Karpas-422 (cell line): ENCODE results near the gene FHOD3. TPM values are rescaled to one million over a fixed set of nuclear protein-coding genes. Genes with fewer than 3 reads are reported as not detected.

ENCODE experiments used
- DNase-seq: peaks from one replicate; pipeline ENCODE4 v3.0.0-alpha.2; 2015
- H2AFZ ChIP-seq: fragments of 200-600 bp; sonication (generic); 2 replicates; pipeline ENCODE4 v1.6.1; 2014; ENCODE audit warnings: antibody characterized with exemption, low read length, mixed read lengths
- H3K27ac ChIP-seq: fragments of 200-600 bp; sonication (generic); 2 replicates; pipeline ENCODE4 v1.5.1; 2014; ENCODE audit warnings: mild to moderate bottlenecking, low read length, moderate library complexity
- H3K27me3 ChIP-seq: fragments of 200-600 bp; sonication (generic); 2 replicates; pipeline ENCODE4 v1.6.1; 2014; ENCODE audit warnings: low read length, mixed read lengths
- H3K36me3 ChIP-seq: fragments of 200-600 bp; sonication (generic); 2 replicates; pipeline ENCODE4 v1.6.1; 2014; ENCODE audit warnings: low read length, mixed read lengths; ENCODE audit not compliant: insufficient read depth
- H3K4me1 ChIP-seq: fragments of 200-600 bp; sonication (generic); 2 replicates; pipeline ENCODE4 v1.6.1; 2014; ENCODE audit warnings: mild to moderate bottlenecking, low read length, mixed read lengths
- H3K4me2 ChIP-seq: fragments of 200-600 bp; sonication (generic); 2 replicates; pipeline ENCODE4 v1.6.1; 2014; ENCODE audit warnings: low read length, low read depth, mild to moderate bottlenecking; ENCODE audit not compliant: poor library complexity, severe bottlenecking
- H3K4me3 ChIP-seq: fragments of 200-600 bp; sonication (generic); 2 replicates; pipeline ENCODE4 v1.5.1; 2014; ENCODE audit warnings: mild to moderate bottlenecking, antibody characterized with exemption, low read length, mixed read lengths
- H3K79me2 ChIP-seq: fragments of 200-600 bp; sonication (generic); 2 replicates; pipeline ENCODE4 v1.6.1; 2014; ENCODE audit warnings: mild to moderate bottlenecking, low read length, mixed read lengths
- H3K9ac ChIP-seq: fragments of 200-600 bp; sonication (generic); 2 replicates; pipeline ENCODE4 v1.6.0; 2014; ENCODE audit warnings: low read length
- H3K9me2 ChIP-seq: fragments of 200-600 bp; sonication (generic), shearing (Covaris generic); replicated peaks from 2 replicates; pipeline ENCODE4 v1.6.0; 2014; ENCODE audit warnings: mild to moderate bottlenecking, low read length, moderate library complexity; ENCODE audit not compliant: insufficient read depth
- H3K9me3 ChIP-seq: fragments of 300-700, 200-600 bp; sonication (generic); 2 replicates; pipeline ENCODE4 v1.6.1; 2014; ENCODE audit warnings: low read length, mixed read lengths
- H4K20me1 ChIP-seq: fragments of 200-600 bp; sonication (generic); 2 replicates; pipeline ENCODE4 v1.6.1; 2014; ENCODE audit warnings: mild to moderate bottlenecking, antibody characterized with exemption, low read length, low read depth; ENCODE audit not compliant: insufficient read depth
- total RNA-seq: library from RNA; depleted of rRNA; stranded (reverse); fragments of >200 nt; shearing (Covaris generic); gene quantifications from 2 replicates; pipeline ENCODE4 v1.2.3, GENCODE V29; 2014; ENCODE audit warnings: low replicate concordance

Gene FHOD3
- total RNA-seq, 1 experiment from 2014 or later = 26.6 TPM

GRCh38 chr18:36638224-36638623 lies 340.7 kb downstream of the FHOD3 start:
- H3K4me1 ChIP-seq = peaks cover 10% of the 10 kb centered on the region
- no peak overlapping the region for H2AFZ ChIP-seq
- H3K4me3 ChIP-seq = no peak overlapping the region
- H4K20me1 ChIP-seq = no peaks in the 10 kb centered on the region
- no peak overlapping the region for H3K4me2 ChIP-seq
- H3K27ac ChIP-seq = no peak overlapping the region
- H3K79me2 ChIP-seq = no peaks in the 10 kb centered on the region
- H3K9ac ChIP-seq = no peak overlapping the region
- no peak for DNase-seq
- no peaks in the 10 kb centered on the region for H3K9me3 ChIP-seq
- H3K9me2 ChIP-seq = no peaks in the 10 kb centered on the region
- no peaks in the 10 kb centered on the region for H3K36me3 ChIP-seq
- no peaks in the 10 kb centered on the region for H3K27me3 ChIP-seq

- no peaks in the 10 kb centered on the region for H3K9me3 ChIP-seq
- H3K9ac ChIP-seq = no peak overlapping the region
- no peaks in the 10 kb centered on the region for H3K9me2 ChIP-seq
- no peaks in the 10 kb centered on the region for H4K20me1 ChIP-seq
- no peak overlapping the region for H3K4me2 ChIP-seq
- no peak for DNase-seq
- peaks cover 10% of the 10 kb centered on the region for H3K4me1 ChIP-seq
- H3K27ac ChIP-seq = no peak overlapping the region
- H3K79me2 ChIP-seq = no peaks in the 10 kb centered on the region
- H3K4me3 ChIP-seq = no peak overlapping the region
- no peak overlapping the region for H2AFZ ChIP-seq
- H3K27me3 ChIP-seq = no peaks in the 10 kb centered on the region
- H3K36me3 ChIP-seq = no peaks in the 10 kb centered on the region
These were observed 342.8 kb downstream of the FHOD3 start for GRCh38 chr18:36640021-36640952.

GRCh38 chr18:36643061-36643460 lies 345.5 kb downstream of the FHOD3 start:
- Histone ChIP-seq H3K4me2 (no peak overlapping the region), H3K79me2 (no peaks in the 10 kb centered on the region), H2AFZ (no peak overlapping the region), H3K4me3 (no peak overlapping the region), H3K9me2 (no peaks in the 10 kb centered on the region), H3K36me3 (no peaks in the 10 kb centered on the region), H3K9ac (no peak overlapping the region), H3K9me3 (no peaks in the 10 kb centered on the region), H3K27me3 (no peaks in the 10 kb centered on the region), H3K4me1 (no peaks in the 10 kb centered on the region), H4K20me1 (no peaks in the 10 kb centered on the region), H3K27ac (no peak overlapping the region)
- no peak for DNase-seq

GRCh38 chr18:36648803-36649202 lies 351.3 kb downstream of the FHOD3 start:
- Histone ChIP-seq H3K9me2 (no peaks in the 10 kb centered on the region), H3K79me2 (no peaks in the 10 kb centered on the region), H3K4me1 (no peaks in the 10 kb centered on the region), H3K27me3 (no peaks in the 10 kb centered on the region), H3K9ac (no peak overlapping the region), H3K36me3 (no peaks in the 10 kb centered on the region), H3K27ac (no peak overlapping the region), H3K9me3 (no peaks in the 10 kb centered on the region), H4K20me1 (no peaks in the 10 kb centered on the region), H3K4me2 (no peak overlapping the region), H3K4me3 (no peak overlapping the region), H2AFZ (no peak overlapping the region)
- no peak for DNase-seq

GRCh38 chr18:36649205-36649604 lies 351.7 kb downstream of the FHOD3 start:
- Histone ChIP-seq H3K27me3 (no peaks in the 10 kb centered on the region), H3K9ac (no peak overlapping the region), H3K4me1 (no peaks in the 10 kb centered on the region), H3K9me3 (no peaks in the 10 kb centered on the region), H3K4me3 (no peak overlapping the region), H2AFZ (no peak overlapping the region), H3K79me2 (no peaks in the 10 kb centered on the region), H3K4me2 (no peak overlapping the region), H3K27ac (no peak overlapping the region), H3K9me2 (no peaks in the 10 kb centered on the region), H3K36me3 (no peaks in the 10 kb centered on the region), H4K20me1 (no peaks in the 10 kb centered on the region)
- DNase-seq = no peak

GRCh38 chr18:36650266-36650665 lies 352.8 kb downstream of the FHOD3 start:
- Histone ChIP-seq H3K27me3 (no peaks in the 10 kb centered on the region), H3K79me2 (no peaks in the 10 kb centered on the region), H3K9ac (no peak overlapping the region), H3K9me3 (no peaks in the 10 kb centered on the region), H3K4me2 (no peak overlapping the region), H3K36me3 (no peaks in the 10 kb centered on the region), H3K27ac (no peak overlapping the region), H3K4me3 (no peak overlapping the region), H3K9me2 (no peaks in the 10 kb centered on the region), H2AFZ (no peak overlapping the region), H4K20me1 (no peaks in the 10 kb centered on the region), H3K4me1 (no peaks in the 10 kb centered on the region)
- no peak for DNase-seq

- Histone ChIP-seq H4K20me1 (no peaks in the 10 kb centered on the region), H3K9ac (no peak overlapping the region), H3K4me2 (no peak overlapping the region), H3K27me3 (no peaks in the 10 kb centered on the region), H3K9me3 (no peaks in the 10 kb centered on the region), H3K27ac (no peak overlapping the region), H3K9me2 (no peaks in the 10 kb centered on the region), H3K36me3 (no peaks in the 10 kb centered on the region), H3K4me3 (no peak overlapping the region), H3K4me1 (no peaks in the 10 kb centered on the region), H3K79me2 (no peaks in the 10 kb centered on the region), H2AFZ (no peak overlapping the region; the same call in 1 of the 2 replicates)
- no peak for DNase-seq
These were observed 353.4 kb downstream of the FHOD3 start for GRCh38 chr18:36650906-36651305.

- Histone ChIP-seq H3K36me3 (no peaks in the 10 kb centered on the region), H3K79me2 (no peaks in the 10 kb centered on the region), H3K9me2 (no peaks in the 10 kb centered on the region), H2AFZ (no peak overlapping the region), H3K27ac (no peak overlapping the region), H3K4me1 (peaks cover 5% of the 10 kb centered on the region; the same call in 1 of the 2 replicates), H4K20me1 (no peaks in the 10 kb centered on the region), H3K4me3 (no peak overlapping the region), H3K9me3 (no peaks in the 10 kb centered on the region), H3K9ac (no peak overlapping the region), H3K4me2 (no peak overlapping the region), H3K27me3 (no peaks in the 10 kb centered on the region)
- no peak for DNase-seq
These were observed 355.0 kb downstream of the FHOD3 start for GRCh38 chr18:36652503-36652902.
